ENCODE results near the gene MOCS1. TPM values are rescaled to one million over a fixed set of nuclear protein-coding genes. Genes with fewer than 3 reads are reported as not detected.

The MOCS1 gene
- total RNA-seq, 2 experiments from 2014 or later = 2.0 to 2.7 TPM

DNA sequence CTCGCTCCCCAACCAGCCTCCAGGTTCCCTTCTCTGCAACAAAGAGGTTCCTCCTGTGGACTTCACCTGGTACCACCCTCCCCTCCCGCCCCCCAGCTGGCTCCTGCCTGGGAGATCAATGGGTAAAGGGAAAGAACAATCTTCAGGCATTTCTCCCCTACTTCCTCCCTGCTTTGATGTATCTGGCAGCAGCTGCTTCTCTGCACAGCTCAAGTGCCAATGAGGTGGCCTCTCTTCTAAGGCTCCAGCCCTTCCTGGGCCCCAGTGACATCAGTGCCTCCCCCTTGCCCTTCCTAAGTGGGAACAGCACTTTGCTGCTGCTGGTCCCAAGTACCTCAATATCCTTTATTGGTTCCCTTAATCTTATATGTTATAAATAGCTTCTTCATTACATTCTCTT, 23.5 kb downstream of the MOCS1 start:
- intact Hi-C loops (cut with DNase I, micrococcal nuclease) = no loop called here
- Histone ChIP-seq H3K4me3 (ENCODE audit: low read length) (no peak overlapping the region), H3K36me3 (ENCODE audit: insufficient read depth, low read length) (no peaks in the 10 kb centered on the region), H3K27ac (ENCODE audit: low read depth in 1 of 2, low read length in 2 of 2) (no peak overlapping the region), H3K27me3 (ENCODE audit: control insufficient read depth in 1 of 2, insufficient read depth in 2 of 2, low read length in 2 of 2) (no peaks in the 10 kb centered on the region), H3K9me3 (ENCODE audit: control insufficient read depth in 1 of 2, insufficient read depth in 1 of 2, low read length in 2 of 2) (no peaks in the 10 kb centered on the region), H3K4me1 (ENCODE audit: insufficient read depth, low read length) (no peaks in the 10 kb centered on the region)
- no peak overlapping the region for H3K4me3 Mint-ChIP-seq
- no peaks in the 10 kb centered on the region for H3K27me3 Mint-ChIP-seq
- no peak overlapping the region for H3K27ac Mint-ChIP-seq
- peaks cover 17% of the 10 kb centered on the region for H3K36me3 Mint-ChIP-seq (ENCODE audit: low read depth)
- H3K9me3 Mint-ChIP-seq = no peaks in the 10 kb centered on the region
- POLR2A ChIA-PET = no interaction called here
- no peak for ATAC-seq (ENCODE audit: poor library complexity)
- no peak for DNase-seq
- CTCF ChIA-PET = no interaction called here
- TF ChIP-seq, protein P1, sequence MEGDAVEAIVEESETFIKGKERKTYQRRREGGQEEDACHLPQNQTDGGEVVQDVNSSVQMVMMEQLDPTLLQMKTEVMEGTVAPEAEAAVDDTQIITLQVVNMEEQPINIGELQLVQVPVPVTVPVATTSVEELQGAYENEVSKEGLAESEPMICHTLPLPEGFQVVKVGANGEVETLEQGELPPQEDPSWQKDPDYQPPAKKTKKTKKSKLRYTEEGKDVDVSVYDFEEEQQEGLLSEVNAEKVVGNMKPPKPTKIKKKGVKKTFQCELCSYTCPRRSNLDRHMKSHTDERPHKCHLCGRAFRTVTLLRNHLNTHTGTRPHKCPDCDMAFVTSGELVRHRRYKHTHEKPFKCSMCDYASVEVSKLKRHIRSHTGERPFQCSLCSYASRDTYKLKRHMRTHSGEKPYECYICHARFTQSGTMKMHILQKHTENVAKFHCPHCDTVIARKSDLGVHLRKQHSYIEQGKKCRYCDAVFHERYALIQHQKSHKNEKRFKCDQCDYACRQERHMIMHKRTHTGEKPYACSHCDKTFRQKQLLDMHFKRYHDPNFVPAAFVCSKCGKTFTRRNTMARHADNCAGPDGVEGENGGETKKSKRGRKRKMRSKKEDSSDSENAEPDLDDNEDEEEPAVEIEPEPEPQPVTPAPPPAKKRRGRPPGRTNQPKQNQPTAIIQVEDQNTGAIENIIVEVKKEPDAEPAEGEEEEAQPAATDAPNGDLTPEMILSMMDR (IDR thresholded peaks at IDR 0.05) = no peak
- H3K4me1 Mint-ChIP-seq (ENCODE audit: low read depth) = peaks cover 5% of the 10 kb centered on the region

DNA sequence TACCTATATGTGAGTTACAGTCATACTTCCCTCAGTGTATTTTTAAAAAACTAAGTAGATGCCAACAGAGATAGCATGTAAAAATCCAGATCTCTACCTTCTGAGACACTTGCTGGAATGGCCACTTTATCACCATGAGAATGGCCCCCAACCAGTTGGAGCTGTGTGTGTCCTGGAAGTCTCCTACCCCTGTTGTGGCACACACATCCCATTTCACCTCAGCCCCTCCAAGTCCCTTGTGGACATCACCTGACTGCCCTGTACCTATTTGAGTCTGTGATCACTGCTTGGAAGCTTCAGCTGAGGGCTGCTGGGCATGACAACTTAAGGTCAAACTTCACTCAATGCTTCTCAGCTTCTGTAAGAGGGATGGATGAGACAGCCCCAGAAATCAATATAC, 24.1 kb downstream of the MOCS1 start:
- Mint-ChIP-seq H3K4me3 (no peak overlapping the region), H3K36me3 (ENCODE audit: low read depth) (peaks cover 17% of the 10 kb centered on the region), H3K27me3 (no peaks in the 10 kb centered on the region), H3K27ac (no peak overlapping the region), H3K4me1 (ENCODE audit: low read depth) (peaks cover 5% of the 10 kb centered on the region), H3K9me3 (no peaks in the 10 kb centered on the region)
- Histone ChIP-seq H3K27ac (ENCODE audit: low read depth in 1 of 2, low read length in 2 of 2) (no peak overlapping the region), H3K36me3 (ENCODE audit: insufficient read depth, low read length) (no peaks in the 10 kb centered on the region), H3K27me3 (ENCODE audit: control insufficient read depth in 1 of 2, insufficient read depth in 2 of 2, low read length in 2 of 2) (no peaks in the 10 kb centered on the region), H3K4me1 (ENCODE audit: insufficient read depth, low read length) (no peaks in the 10 kb centered on the region), H3K9me3 (ENCODE audit: control insufficient read depth in 1 of 2, insufficient read depth in 1 of 2, low read length in 2 of 2) (no peaks in the 10 kb centered on the region), H3K4me3 (ENCODE audit: low read length) (no peak overlapping the region)
- DNase-seq (no peak), ATAC-seq (ENCODE audit: poor library complexity) (no peak)
- ChIA-PET POLR2A (interaction anchor here (0.6 kb wide), 1 partner anchor 8 kb away, joined by 3 read pairs; no protein-coding TSS in a partner anchor), CTCF (no interaction called here)
- intact Hi-C loops (cut with DNase I, micrococcal nuclease) = no loop called here
- TF ChIP-seq, protein P1 (IDR thresholded peaks at IDR 0.05) = no peak

DNA sequence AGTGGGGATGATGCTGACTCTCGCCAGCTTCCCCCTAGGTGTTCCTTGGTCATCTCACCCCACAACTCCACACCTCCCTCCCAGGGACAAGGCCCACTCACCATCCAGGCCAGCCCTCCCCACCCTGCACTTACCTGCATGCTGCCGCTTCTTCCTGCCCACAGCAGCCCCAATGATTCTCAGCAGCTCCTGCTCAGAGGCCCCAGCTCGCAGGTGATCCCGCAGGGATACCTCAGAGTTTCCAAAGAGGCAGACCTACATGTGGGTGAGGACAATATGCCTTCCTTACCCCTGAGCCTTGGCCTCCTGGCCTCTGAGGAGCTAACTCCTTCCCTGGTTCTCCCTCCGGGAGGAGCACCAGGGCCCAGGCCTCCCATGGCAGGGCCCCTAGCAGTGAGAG, 24.6 kb downstream of the MOCS1 start:
- TF ChIP-seq, protein P1 (IDR thresholded peaks at IDR 0.05) = no peak
- DNase-seq (no peak), ATAC-seq (ENCODE audit: poor library complexity) (no peak)
- Mint-ChIP-seq H3K4me1 (ENCODE audit: low read depth) (peaks cover 5% of the 10 kb centered on the region), H3K27me3 (no peaks in the 10 kb centered on the region), H3K27ac (no peak overlapping the region), H3K4me3 (no peak overlapping the region), H3K9me3 (no peaks in the 10 kb centered on the region), H3K36me3 (ENCODE audit: low read depth) (peaks cover 12% of the 10 kb centered on the region)
- POLR2A ChIA-PET = interaction anchor here (0.6 kb wide), 1 partner anchor 9 kb away, joined by 3 read pairs; no protein-coding TSS in a partner anchor
- Histone ChIP-seq H3K36me3 (ENCODE audit: insufficient read depth, low read length) (no peaks in the 10 kb centered on the region), H3K27me3 (ENCODE audit: control insufficient read depth in 1 of 2, insufficient read depth in 2 of 2, low read length in 2 of 2) (no peaks in the 10 kb centered on the region), H3K4me1 (ENCODE audit: insufficient read depth, low read length) (no peaks in the 10 kb centered on the region), H3K27ac (ENCODE audit: low read depth in 1 of 2, low read length in 2 of 2) (no peak overlapping the region), H3K9me3 (ENCODE audit: control insufficient read depth in 1 of 2, insufficient read depth in 1 of 2, low read length in 2 of 2) (no peaks in the 10 kb centered on the region), H3K4me3 (ENCODE audit: low read length) (no peak overlapping the region)
- CTCF ChIA-PET = no interaction called here
- intact Hi-C loops (cut with DNase I, micrococcal nuclease) = no loop called here

Data from CD4-positive, alpha-beta T cell (primary cell).